HG02571 (cell line): ENCODE data around the gene KIF3A.
"Not testable (repeated sequence)": the region's sequence is repeated elsewhere in the genome, so short reads cannot be mapped to it uniquely, and the experiment has no call there.

Experiments used
- ATAC-seq: cut with Tn5 transposase; IDR thresholded peaks from one replicate; pipeline ENCODE4 v1.9.1; 2021; ENCODE audit warnings: mild to moderate bottlenecking, moderate library complexity; ENCODE audit not compliant: unreplicated experiment

The KIF3A gene

GRCh38 chr5:132725745-132726144, 11.6 kb downstream of the KIF3A start:
- ATAC-seq = no peak

GRCh38 chr5:132718544-132719312, 18.6 kb downstream of the KIF3A start:
- no peak for ATAC-seq

- ATAC-seq = no peak
Measured at GRCh38 chr5:132714456-132715307, 22.7 kb downstream of the KIF3A start.

GRCh38 chr5:132708645-132709044, 28.7 kb downstream of the KIF3A start:
- no peak for ATAC-seq

- ATAC-seq = no peak
Measured at GRCh38 chr5:132704875-132705274, 32.5 kb downstream of the KIF3A start.

GRCh38 chr5:132695956-132696355, 41.4 kb downstream of the KIF3A start:
- ATAC-seq = no peak

GRCh38 chr5:132692632-132692967, 44.7 kb downstream of the KIF3A start:
- no peak for ATAC-seq

GRCh38 chr5:132691755-132692631, 45.4 kb downstream of the KIF3A start:
- not testable (repeated sequence) for ATAC-seq

GRCh38 chr5:132690156-132690555, 47.2 kb downstream of the KIF3A start:
- no peak for ATAC-seq

- no peak for ATAC-seq
Measured at GRCh38 chr5:132689513-132689912, 47.8 kb downstream of the KIF3A start.

- ATAC-seq = no peak
Measured at GRCh38 chr5:132688536-132689339, 48.6 kb downstream of the KIF3A start.

GRCh38 chr5:132687995-132688394, 49.4 kb downstream of the KIF3A start:
- no peak for ATAC-seq

- no peak for ATAC-seq
Measured at GRCh38 chr5:132686193-132686592, 51.2 kb downstream of the KIF3A start.

GRCh38 chr5:132684922-132685720, 52.2 kb downstream of the KIF3A start:
- no peak for ATAC-seq

GRCh38 chr5:132684491-132684890, 52.9 kb downstream of the KIF3A start:
- no peak for ATAC-seq

GRCh38 chr5:132681983-132682382, 55.4 kb downstream of the KIF3A start:
- no peak for ATAC-seq

GRCh38 chr5:132681476-132681831, 55.9 kb downstream of the KIF3A start:
- ATAC-seq = no peak

- ATAC-seq = no peak
Measured at GRCh38 chr5:132680780-132681475, 56.4 kb downstream of the KIF3A start.
